Coronary artery (tissue), 2 donors: ENCODE measurements around the gene ATP9B.

ENCODE experiments used
- DNase-seq: peaks from one replicate; pipeline ENCODE4 v3.0.0-alpha.2; 2017; ENCODE audit warnings: low spot score
- H3K27ac ChIP-seq, 2 donors: fragments of 200-600 bp; sonication (generic); one replicate each; pipeline ENCODE4 v1.5.1; 2016 to 2019
- H3K4me3 ChIP-seq: fragments of 200-600 bp; sonication (generic); 2 replicates; pipeline ENCODE4 v1.5.1; 2016; ENCODE audit warnings: mild to moderate bottlenecking, moderate library complexity
- CTCF ChIP-seq: fragments of 200-600 bp; sonication (generic); IDR thresholded peaks from one replicate; pipeline ENCODE4 v1.5.1; 2019; ENCODE audit warnings: antibody characterized with exemption

Gene ATP9B

GRCh38 chr18:79108549-79109215 lies 39.5 kb downstream of the ATP9B start:
- H3K27ac ChIP-seq = no peak overlapping the region
- H3K4me3 ChIP-seq = no peak overlapping the region
- TF ChIP-seq CTCF = no peak
- DNase-seq = no peak

GRCh38 chr18:79111483-79111882 lies 42.3 kb downstream of the ATP9B start:
- no peak for TF ChIP-seq CTCF
- Histone ChIP-seq H3K4me3 (no peak overlapping the region), H3K27ac (no peak overlapping the region)
- DNase-seq = no peak

GRCh38 chr18:79117385-79117784 lies 48.2 kb downstream of the ATP9B start:
- TF ChIP-seq CTCF = no peak
- H3K4me3 ChIP-seq = no peak overlapping the region
- no peak for DNase-seq
- no peak overlapping the region for H3K27ac ChIP-seq

- no peak for TF ChIP-seq CTCF
- H3K4me3 ChIP-seq = no peak overlapping the region
- H3K27ac ChIP-seq = no peak overlapping the region
- DNase-seq = no peak
Measured at GRCh38 chr18:79117788-79118187, 48.6 kb downstream of the ATP9B start.

GRCh38 chr18:79118797-79119196 lies 49.6 kb downstream of the ATP9B start:
- no peak for TF ChIP-seq CTCF
- no peak for DNase-seq
- no peak overlapping the region for H3K4me3 ChIP-seq
- no peak overlapping the region for H3K27ac ChIP-seq

GRCh38 chr18:79121746-79122474 lies 52.7 kb downstream of the ATP9B start:
- Histone ChIP-seq H3K27ac (no peak overlapping the region), H3K4me3 (no peak overlapping the region)
- no peak for TF ChIP-seq CTCF
- DNase-seq = no peak

- Histone ChIP-seq H3K27ac (no peak overlapping the region), H3K4me3 (no peak overlapping the region)
- no peak for TF ChIP-seq CTCF
Measured at GRCh38 chr18:79123948-79124347, 54.8 kb downstream of the ATP9B start.

More at GRCh38 chr18:79123948-79124347, 54.8 kb downstream of the ATP9B start:
- DNase-seq = no peak
